ENCODE results near the gene DBET. TPM values are rescaled to one million over a fixed set of nuclear protein-coding genes. Genes with fewer than 3 reads are reported as not detected.
"Not testable (repeated sequence)": the region's sequence is repeated elsewhere in the genome, so short reads cannot be mapped to it uniquely, and the experiment has no call there.

DBET gene
- total and polyA plus RNA-seq, 12 donors, result not detected

GRCh38 chr4:190019023-190019858 is 45.1 kb upstream of the DBET start:
- 3 to 6% methylated on average over 57 of the region's 57 CpGs for WGBS, 2 donors
- no peaks in the 10 kb centered on the region for H3K9me3 ChIP-seq
- H3K4me3 ChIP-seq, result no peak overlapping the region
- ATAC-seq, result no peak
- intact Hi-C loops (cut with DNase I), result no loop called here
- H3K27me3 ChIP-seq, result peaks cover 19 to 88% (median 82%) of the 10 kb centered on the region in 7 donors
- no peak for DNase-seq
- H3K27ac ChIP-seq, result no peak overlapping the region
- H3K4me1 ChIP-seq, result peaks cover 0 to 37% (median 18%) of the 10 kb centered on the region in 9 donors
- no peak for TF ChIP-seq CTCF (IDR thresholded peaks at IDR 0.05)
- H3K36me3 ChIP-seq, result no peaks in the 10 kb centered on the region

- Histone ChIP-seq H3K27me3 (peaks cover 15 to 81% (median 75%) of the 10 kb centered on the region in 7 donors), H3K4me1 (peaks cover 0 to 31% (median 16%) of the 10 kb centered on the region in 9 donors)
- H3K36me3 ChIP-seq; H3K27ac ChIP-seq; DNase-seq; intact Hi-C loops (cut with DNase I); H3K9me3 ChIP-seq; ATAC-seq; H3K4me3 ChIP-seq: not testable (repeated sequence)
- 16 to 19% methylated on average over 29 of the region's 29 CpGs for WGBS, 2 donors
These were observed 44.3 kb upstream of the DBET start for GRCh38 chr4:190019859-190020463.

- TF ChIP-seq CTCF (IDR thresholded peaks at IDR 0.05), result no peak
- no peak for DNase-seq
- Histone ChIP-seq H3K36me3 (no peaks in the 10 kb centered on the region), H3K4me3 (peak overlapping the region in 6 of 10 donors; percentile 5 to 29 (median 18)), H3K27ac (no peak overlapping the region), H3K4me1 (peaks cover 0 to 31% (median 11%) of the 10 kb centered on the region in 9 donors), H3K9me3 (no peaks in the 10 kb centered on the region), H3K27me3 (peaks cover 13 to 73% (median 66%) of the 10 kb centered on the region in 7 donors)
- peak in 6 of 8 donors; percentile 9 to 42 (median 21) for ATAC-seq
- 6 to 8% methylated on average over 50 to 51 of the region's 55 CpGs for WGBS, 2 donors
- intact Hi-C loops (cut with DNase I), result no loop called here
These were observed 43.2 kb upstream of the DBET start for GRCh38 chr4:190020790-190021717.

GRCh38 chr4:190021973-190022372 is 42.3 kb upstream of the DBET start:
- H3K9me3 ChIP-seq; H3K4me3 ChIP-seq; ATAC-seq; intact Hi-C loops (cut with DNase I); H3K36me3 ChIP-seq; DNase-seq; H3K27ac ChIP-seq: not testable (repeated sequence)
- 48 to 56% methylated on average over 16 to 17 of the region's 39 CpGs for WGBS, 2 donors
- H3K4me1 ChIP-seq, result peaks cover 0 to 31% (median 11%) of the 10 kb centered on the region in 9 donors
- H3K27me3 ChIP-seq, result peaks cover 13 to 64% (median 57%) of the 10 kb centered on the region in 7 donors

GRCh38 chr4:190022614-190023281 is 41.6 kb upstream of the DBET start:
- intact Hi-C loops (cut with DNase I); DNase-seq; H3K27ac ChIP-seq; H3K9me3 ChIP-seq; H3K36me3 ChIP-seq: not testable (repeated sequence)
- Histone ChIP-seq H3K27me3 (peaks cover 8 to 56% (median 50%) of the 10 kb centered on the region in 7 donors), H3K4me3 (peak overlapping the region in 7 of 10 donors; percentile 8 to 34 (median 29)), H3K4me1 (peaks cover 0 to 24% (median 11%) of the 10 kb centered on the region in 9 donors)
- peak in 5 of 8 donors; percentile 53 to 83 (median 64) for ATAC-seq
- WGBS, 2 donors, result 23 to 26% methylated on average over 29 to 36 of the region's 47 CpGs

GRCh38 chr4:190027156-190027555 is 37.1 kb upstream of the DBET start, which contains the start of gene FRG2:
Gene FRG2 (minus strand): TSS chr4:190027256. CDS start chr4:190027204, 52 bp downstream.
- H3K36me3 ChIP-seq; ATAC-seq; H3K9me3 ChIP-seq; H3K4me3 ChIP-seq; DNase-seq; H3K4me1 ChIP-seq; H3K27ac ChIP-seq; intact Hi-C loops (cut with DNase I): not testable (repeated sequence)
- WGBS, 2 donors, result 39 to 95% methylated on average over 2 of the region's 10 CpGs
- peaks cover 0 to 15% (median 12%) of the 10 kb centered on the region in 7 donors for H3K27me3 ChIP-seq

GRCh38 chr4:190031264-190031663 is 33.0 kb upstream of the DBET start:
- H3K9me3 ChIP-seq; H3K36me3 ChIP-seq; H3K27ac ChIP-seq; ATAC-seq; DNase-seq; H3K4me1 ChIP-seq; intact Hi-C loops (cut with DNase I); H3K4me3 ChIP-seq: not testable (repeated sequence)
- peaks cover 0 to 29% (median 20%) of the 10 kb centered on the region in 7 donors for H3K27me3 ChIP-seq
- WGBS, 2 donors, result 55 to 64% methylated on average over 3 to 4 of the region's 5 CpGs
